Ishikawa (cell line): ENCODE data around the gene MGME1.

Experiments used
- CEBPB ChIP-seq: IDR thresholded peaks from 2 replicates; pipeline ENCODE4 v1.6.1; 2012
- CREB1 ChIP-seq: IDR thresholded peaks from 2 replicates; pipeline ENCODE4 v1.6.1; 2012; ENCODE audit warnings: low read depth
- EGR1 ChIP-seq: IDR thresholded peaks from 2 replicates; pipeline ENCODE4 v1.6.1; 2012
- EP300 ChIP-seq: IDR thresholded peaks from 2 replicates; pipeline ENCODE4 v1.6.1; 2012; ENCODE audit warnings: borderline replicate concordance
- FOXM1 ChIP-seq: IDR thresholded peaks from 2 replicates; pipeline ENCODE4 v1.6.1; 2012; ENCODE audit warnings: low read depth, borderline replicate concordance
- NFIC ChIP-seq: IDR thresholded peaks from 2 replicates; pipeline ENCODE4 v1.6.1; 2012
- RAD21 ChIP-seq: IDR thresholded peaks from 2 replicates; pipeline ENCODE4 v1.6.1; 2012; ENCODE audit warnings: low read depth
- TAF1 ChIP-seq: IDR thresholded peaks from 2 replicates; pipeline ENCODE4 v1.6.1; 2012; ENCODE audit warnings: low read depth, mild to moderate bottlenecking
- TCF12 ChIP-seq: IDR thresholded peaks from 2 replicates; pipeline ENCODE4 v1.6.1; 2012; ENCODE audit warnings: low read depth
- TEAD4 ChIP-seq: IDR thresholded peaks from 2 replicates; pipeline ENCODE4 v1.6.1; 2012
- YY1 ChIP-seq: IDR thresholded peaks from 2 replicates; pipeline ENCODE4 v1.6.1; 2012; ENCODE audit warnings: low read depth
- ZBTB7A ChIP-seq: IDR thresholded peaks from 2 replicates; pipeline ENCODE4 v1.6.1; 2012; ENCODE audit warnings: low read depth
- TF ChIP-seq, protein P1 (sequence below): IDR thresholded peaks from 2 replicates; pipeline ENCODE4 v1.6.1; 2012
- TF ChIP-seq, protein P2 (sequence below): IDR thresholded peaks from 2 replicates; pipeline ENCODE4 v1.6.1; 2012
- TF ChIP-seq, protein P3 (sequence below): IDR thresholded peaks from 2 replicates; pipeline ENCODE4 v1.6.1; 2012; ENCODE audit warnings: low read depth, mild to moderate bottlenecking

The MGME1 gene

DNA sequence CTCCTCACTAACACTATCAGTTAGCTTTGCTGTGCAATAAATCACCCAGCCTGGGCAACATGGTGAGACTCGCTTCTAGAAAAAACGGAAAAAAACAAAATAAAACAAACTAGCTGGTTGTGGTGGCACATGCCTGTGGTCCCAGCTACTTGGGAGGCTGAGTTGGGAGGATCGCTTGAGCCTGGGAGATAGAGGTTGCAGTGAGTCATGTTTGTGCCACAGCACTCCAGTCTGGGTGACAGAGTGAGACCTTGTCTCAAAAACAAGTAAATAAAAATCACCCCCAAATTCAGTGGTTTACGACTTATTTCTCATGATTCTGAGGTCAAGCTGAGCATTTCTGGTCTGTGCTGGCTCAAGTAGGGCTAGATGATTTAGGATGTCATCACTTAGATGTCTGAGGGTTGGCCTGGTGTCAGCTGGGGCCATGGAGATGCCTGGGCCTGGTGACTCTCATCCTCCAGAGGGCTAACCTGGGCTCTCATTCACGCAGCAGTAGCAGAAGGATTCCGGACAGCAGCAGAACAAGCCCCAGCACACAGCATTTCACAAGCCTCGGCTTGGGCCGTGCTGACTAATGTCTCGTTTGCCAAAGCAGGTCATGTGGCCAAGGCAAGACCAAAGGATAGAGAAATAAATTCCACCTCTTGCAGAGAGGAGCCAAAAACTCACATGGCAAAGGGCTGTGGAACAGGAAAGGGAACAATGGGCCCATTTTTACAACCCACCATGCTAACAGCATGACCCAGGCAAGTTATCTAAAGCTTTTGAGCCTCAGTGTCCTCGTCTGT is 32.5 kb downstream of the MGME1 start:
- TF ChIP-seq, protein P1, sequence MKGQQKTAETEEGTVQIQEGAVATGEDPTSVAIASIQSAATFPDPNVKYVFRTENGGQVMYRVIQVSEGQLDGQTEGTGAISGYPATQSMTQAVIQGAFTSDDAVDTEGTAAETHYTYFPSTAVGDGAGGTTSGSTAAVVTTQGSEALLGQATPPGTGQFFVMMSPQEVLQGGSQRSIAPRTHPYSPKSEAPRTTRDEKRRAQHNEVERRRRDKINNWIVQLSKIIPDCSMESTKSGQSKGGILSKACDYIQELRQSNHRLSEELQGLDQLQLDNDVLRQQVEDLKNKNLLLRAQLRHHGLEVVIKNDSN, result peak; percentile 39
- no peak for TF ChIP-seq EP300
- TF ChIP-seq, protein P2, sequence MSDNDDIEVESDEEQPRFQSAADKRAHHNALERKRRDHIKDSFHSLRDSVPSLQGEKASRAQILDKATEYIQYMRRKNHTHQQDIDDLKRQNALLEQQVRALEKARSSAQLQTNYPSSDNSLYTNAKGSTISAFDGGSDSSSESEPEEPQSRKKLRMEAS, result no peak
- TF ChIP-seq, protein P3, sequence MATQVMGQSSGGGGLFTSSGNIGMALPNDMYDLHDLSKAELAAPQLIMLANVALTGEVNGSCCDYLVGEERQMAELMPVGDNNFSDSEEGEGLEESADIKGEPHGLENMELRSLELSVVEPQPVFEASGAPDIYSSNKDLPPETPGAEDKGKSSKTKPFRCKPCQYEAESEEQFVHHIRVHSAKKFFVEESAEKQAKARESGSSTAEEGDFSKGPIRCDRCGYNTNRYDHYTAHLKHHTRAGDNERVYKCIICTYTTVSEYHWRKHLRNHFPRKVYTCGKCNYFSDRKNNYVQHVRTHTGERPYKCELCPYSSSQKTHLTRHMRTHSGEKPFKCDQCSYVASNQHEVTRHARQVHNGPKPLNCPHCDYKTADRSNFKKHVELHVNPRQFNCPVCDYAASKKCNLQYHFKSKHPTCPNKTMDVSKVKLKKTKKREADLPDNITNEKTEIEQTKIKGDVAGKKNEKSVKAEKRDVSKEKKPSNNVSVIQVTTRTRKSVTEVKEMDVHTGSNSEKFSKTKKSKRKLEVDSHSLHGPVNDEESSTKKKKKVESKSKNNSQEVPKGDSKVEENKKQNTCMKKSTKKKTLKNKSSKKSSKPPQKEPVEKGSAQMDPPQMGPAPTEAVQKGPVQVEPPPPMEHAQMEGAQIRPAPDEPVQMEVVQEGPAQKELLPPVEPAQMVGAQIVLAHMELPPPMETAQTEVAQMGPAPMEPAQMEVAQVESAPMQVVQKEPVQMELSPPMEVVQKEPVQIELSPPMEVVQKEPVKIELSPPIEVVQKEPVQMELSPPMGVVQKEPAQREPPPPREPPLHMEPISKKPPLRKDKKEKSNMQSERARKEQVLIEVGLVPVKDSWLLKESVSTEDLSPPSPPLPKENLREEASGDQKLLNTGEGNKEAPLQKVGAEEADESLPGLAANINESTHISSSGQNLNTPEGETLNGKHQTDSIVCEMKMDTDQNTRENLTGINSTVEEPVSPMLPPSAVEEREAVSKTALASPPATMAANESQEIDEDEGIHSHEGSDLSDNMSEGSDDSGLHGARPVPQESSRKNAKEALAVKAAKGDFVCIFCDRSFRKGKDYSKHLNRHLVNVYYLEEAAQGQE, result no peak

DNA sequence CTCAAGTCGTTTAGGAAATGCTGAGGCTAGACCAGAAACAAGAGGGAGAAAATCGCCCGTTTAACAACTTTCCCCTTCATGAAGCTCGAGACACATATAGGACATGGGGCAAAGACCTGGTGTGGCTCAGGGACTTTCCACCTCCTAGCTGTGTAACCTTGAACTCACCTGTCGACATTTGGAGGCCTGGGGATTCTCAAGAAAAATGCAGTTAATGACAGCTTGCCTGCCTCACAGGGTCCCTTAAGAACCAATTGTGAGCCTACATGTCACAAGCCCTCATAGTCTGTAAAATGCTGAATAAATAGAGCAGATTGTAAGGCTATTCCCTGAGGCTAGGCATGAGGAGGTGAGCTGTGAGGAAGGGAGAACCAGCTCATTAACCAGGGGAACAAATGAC is 35.1 kb downstream of the MGME1 start:
- TF ChIP-seq NFIC, result no peak
- no peak for TF ChIP-seq EGR1
- TF ChIP-seq ZBTB7A, result no peak
- TF ChIP-seq RAD21, result no peak
- TF ChIP-seq FOXM1, result no peak
- TF ChIP-seq, protein P2, result no peak
- TF ChIP-seq YY1, result no peak
- no peak for TF ChIP-seq TCF12
- no peak for TF ChIP-seq TAF1
- no peak for TF ChIP-seq CREB1
- no peak for TF ChIP-seq EP300
- TF ChIP-seq, protein P1, result no peak
- TF ChIP-seq TEAD4, result no peak
- TF ChIP-seq, protein P3, result no peak
- no peak for TF ChIP-seq CEBPB

DNA sequence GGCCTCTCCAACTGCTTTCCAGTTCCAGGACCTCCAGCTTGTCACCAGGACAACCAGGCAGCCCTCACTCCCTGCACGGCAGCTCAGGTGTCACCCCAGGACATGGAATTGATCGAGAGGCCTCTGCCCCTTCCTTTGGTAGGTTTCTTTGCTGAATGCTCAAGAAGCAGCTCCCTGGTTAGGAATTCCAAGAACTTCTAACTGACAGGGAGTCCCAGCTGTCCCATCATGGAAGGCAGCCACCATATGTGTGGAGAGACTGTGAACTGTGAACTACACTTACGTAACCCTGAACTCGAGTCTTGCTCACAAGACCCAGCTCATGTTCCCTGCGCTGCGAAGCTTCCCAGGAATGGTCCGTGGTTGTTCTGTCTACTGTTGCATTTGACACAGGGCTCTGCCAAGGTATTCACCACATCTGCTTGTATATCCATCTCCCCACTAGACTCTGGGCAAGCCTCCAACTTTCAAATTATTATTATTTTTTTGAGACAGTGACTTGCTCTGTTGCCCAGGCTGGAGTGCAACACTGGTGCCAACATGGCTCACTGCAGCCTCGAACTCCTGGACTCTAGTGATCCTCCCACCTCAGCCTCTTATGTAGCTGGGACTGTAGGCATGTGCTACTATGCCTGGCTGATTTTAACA is 35.7 kb downstream of the MGME1 start:
- TF ChIP-seq RAD21 (no peak), CREB1 (no peak), YY1 (no peak), TEAD4 (no peak), CEBPB (no peak), TCF12 (no peak)
- TF ChIP-seq, protein P3, result no peak
- TF ChIP-seq, protein P2, result no peak
- TF ChIP-seq, protein P1, result no peak
